ENCODE measurements around the gene TMC6. TPM values are rescaled to one million over a fixed set of nuclear protein-coding genes. Genes with fewer than 3 reads are reported as not detected.
A peak's percentile ranks its signal among the peaks of the same experiment; 100 is the strongest.

Gene TMC6
- total and polyA plus RNA-seq, 2 of the 13 experiments (the other 11 are each of a cell fraction or from before 2014, with no cell fraction given), result 48.4 to 99.1 TPM

DNA sequence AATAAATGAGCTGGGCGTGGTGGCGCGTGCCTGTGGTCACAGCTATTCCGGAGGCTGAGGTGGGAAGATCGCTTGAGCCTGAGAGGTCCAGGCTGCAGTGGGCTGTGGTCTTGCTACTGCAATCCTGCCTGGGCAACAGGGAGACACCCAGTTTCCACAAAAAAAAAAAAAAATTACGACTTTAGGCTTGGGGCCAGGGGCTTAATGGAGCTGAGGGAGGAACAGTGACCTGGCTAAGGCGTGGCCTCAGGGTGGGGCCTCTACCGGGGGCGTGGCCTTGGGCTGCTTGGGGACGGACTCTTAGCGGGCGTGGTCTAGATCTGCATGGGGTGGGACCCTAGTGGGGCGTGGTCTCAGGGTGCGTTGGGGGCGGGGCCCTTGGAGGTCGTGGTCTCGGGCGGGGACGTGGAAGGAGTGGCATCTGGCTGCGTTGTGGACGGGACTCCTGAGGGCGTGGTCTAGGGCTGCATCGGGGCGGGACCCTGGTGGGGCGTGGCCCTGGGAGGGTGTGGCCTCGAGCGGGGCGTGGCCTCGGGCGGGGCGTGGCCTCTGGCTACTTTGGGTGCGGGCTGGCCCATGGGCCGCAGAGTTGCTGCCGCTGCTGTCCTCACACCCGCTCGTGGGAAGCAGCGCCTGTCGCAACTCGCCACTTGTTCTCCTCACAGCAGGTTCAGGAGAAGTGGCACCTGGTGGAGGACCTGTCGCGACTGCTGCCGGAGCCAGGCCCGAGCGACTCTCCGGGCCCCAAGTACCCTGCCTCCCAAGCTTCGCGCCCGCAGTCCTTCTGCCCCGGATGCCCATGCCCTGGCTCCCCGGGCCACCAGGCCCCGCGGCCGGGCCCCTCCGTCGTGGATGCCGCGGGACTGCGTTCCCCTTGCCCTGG is 11.9 kb upstream of the TMC6 start (continued):
- TF ChIP-seq GATAD1 (CRISPR knock-in tag; IDR thresholded peaks at IDR 0.05) (0 out of 2 replicates have a peak, but pooled peaks have one; percentile 6), ZSCAN20 (CRISPR knock-in tag; IDR thresholded peaks at IDR 0.05; ENCODE audit: borderline replicate concordance) (no peak; the same call in 1 of the 2 replicates), SALL1 (CRISPR knock-in tag; IDR thresholded peaks at IDR 0.05) (peak; percentile 74), THAP11 (CRISPR knock-in tag; IDR thresholded peaks at IDR 0.05) (0 out of 2 replicates have a peak, but pooled peaks have one; percentile 40), ONECUT2 (CRISPR knock-in tag; IDR thresholded peaks at IDR 0.05) (no peak), ZNF619 (CRISPR knock-in tag; IDR thresholded peaks at IDR 0.05) (no peak), CREM (IDR thresholded peaks at IDR 0.05) (peak; percentile 20; the same call in 1 of the 2 replicates), CREM (CRISPR knock-in tag; IDR thresholded peaks at IDR 0.05) (no peak), ZNF460 (CRISPR knock-in tag; IDR thresholded peaks at IDR 0.05; ENCODE audit: borderline replicate concordance) (peak; percentile 33; the same call in 1 of the 2 replicates), KLF16 (CRISPR knock-in tag; IDR thresholded peaks at IDR 0.05) (peak in 1 of 2 experiments; percentile 44; a peak in 1 of 4 replicates), FOXP1 (IDR thresholded peaks at IDR 0.05) (no peak), FOXP1 (CRISPR knock-in tag; IDR thresholded peaks at IDR 0.05) (0 out of 2 replicates have a peak, but pooled peaks have one; percentile 14), FOXK2 (IDR thresholded peaks at IDR 0.05) (no peak), EED (CRISPR knock-in tag; IDR thresholded peaks at IDR 0.05) (no peak), SP2 (CRISPR knock-in tag; IDR thresholded peaks at IDR 0.05) (0 out of 2 replicates have a peak, but pooled peaks have one; percentile 41), SP4 (CRISPR knock-in tag; IDR thresholded peaks at IDR 0.05) (peak; percentile 100), PHF20 (CRISPR knock-in tag; IDR thresholded peaks at IDR 0.05) (no peak; the same call in 1 of the 2 replicates)
- TF ChIP-seq, protein P1, sequence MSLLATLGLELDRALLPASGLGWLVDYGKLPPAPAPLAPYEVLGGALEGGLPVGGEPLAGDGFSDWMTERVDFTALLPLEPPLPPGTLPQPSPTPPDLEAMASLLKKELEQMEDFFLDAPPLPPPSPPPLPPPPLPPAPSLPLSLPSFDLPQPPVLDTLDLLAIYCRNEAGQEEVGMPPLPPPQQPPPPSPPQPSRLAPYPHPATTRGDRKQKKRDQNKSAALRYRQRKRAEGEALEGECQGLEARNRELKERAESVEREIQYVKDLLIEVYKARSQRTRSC (CRISPR knock-in tag; IDR thresholded peaks at IDR 0.05; ENCODE audit: low read depth), result no peak
- TF ChIP-seq, protein P2, sequence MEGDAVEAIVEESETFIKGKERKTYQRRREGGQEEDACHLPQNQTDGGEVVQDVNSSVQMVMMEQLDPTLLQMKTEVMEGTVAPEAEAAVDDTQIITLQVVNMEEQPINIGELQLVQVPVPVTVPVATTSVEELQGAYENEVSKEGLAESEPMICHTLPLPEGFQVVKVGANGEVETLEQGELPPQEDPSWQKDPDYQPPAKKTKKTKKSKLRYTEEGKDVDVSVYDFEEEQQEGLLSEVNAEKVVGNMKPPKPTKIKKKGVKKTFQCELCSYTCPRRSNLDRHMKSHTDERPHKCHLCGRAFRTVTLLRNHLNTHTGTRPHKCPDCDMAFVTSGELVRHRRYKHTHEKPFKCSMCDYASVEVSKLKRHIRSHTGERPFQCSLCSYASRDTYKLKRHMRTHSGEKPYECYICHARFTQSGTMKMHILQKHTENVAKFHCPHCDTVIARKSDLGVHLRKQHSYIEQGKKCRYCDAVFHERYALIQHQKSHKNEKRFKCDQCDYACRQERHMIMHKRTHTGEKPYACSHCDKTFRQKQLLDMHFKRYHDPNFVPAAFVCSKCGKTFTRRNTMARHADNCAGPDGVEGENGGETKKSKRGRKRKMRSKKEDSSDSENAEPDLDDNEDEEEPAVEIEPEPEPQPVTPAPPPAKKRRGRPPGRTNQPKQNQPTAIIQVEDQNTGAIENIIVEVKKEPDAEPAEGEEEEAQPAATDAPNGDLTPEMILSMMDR (CRISPR knock-in tag; IDR thresholded peaks at IDR 0.05), result no peak
- TF ChIP-seq, protein P3, sequence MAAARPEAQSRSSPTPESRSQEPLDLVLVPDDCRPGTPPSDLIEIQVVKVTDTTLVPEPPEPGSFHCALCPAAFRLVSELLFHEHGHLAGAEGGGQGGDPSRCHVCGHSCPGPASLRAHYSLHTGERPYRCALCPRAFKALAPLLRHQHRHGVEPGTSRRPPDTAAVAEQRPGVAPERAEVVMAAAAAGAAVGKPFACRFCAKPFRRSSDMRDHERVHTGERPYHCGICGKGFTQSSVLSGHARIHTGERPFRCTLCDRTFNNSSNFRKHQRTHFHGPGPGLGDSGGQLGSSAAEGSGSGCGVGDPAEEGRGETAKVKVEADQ (CRISPR knock-in tag; IDR thresholded peaks at IDR 0.05; ENCODE audit: borderline replicate concordance), result 0 out of 2 replicates have a peak, but pooled peaks have one; percentile 74
- TF ChIP-seq, protein P4, sequence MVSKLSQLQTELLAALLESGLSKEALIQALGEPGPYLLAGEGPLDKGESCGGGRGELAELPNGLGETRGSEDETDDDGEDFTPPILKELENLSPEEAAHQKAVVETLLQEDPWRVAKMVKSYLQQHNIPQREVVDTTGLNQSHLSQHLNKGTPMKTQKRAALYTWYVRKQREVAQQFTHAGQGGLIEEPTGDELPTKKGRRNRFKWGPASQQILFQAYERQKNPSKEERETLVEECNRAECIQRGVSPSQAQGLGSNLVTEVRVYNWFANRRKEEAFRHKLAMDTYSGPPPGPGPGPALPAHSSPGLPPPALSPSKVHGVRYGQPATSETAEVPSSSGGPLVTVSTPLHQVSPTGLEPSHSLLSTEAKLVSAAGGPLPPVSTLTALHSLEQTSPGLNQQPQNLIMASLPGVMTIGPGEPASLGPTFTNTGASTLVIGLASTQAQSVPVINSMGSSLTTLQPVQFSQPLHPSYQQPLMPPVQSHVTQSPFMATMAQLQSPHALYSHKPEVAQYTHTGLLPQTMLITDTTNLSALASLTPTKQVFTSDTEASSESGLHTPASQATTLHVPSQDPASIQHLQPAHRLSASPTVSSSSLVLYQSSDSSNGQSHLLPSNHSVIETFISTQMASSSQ (IDR thresholded peaks at IDR 0.05; ENCODE audit: low read depth), result no peak
- TF ChIP-seq, protein P4 (CRISPR knock-in tag; IDR thresholded peaks at IDR 0.05; ENCODE audit: borderline replicate concordance), result no peak

All from HepG2 (cell line).